Esophagus squamous epithelium (tissue), 5 donors: Measurements from ENCODE around the gene NCSTN. TPM values are rescaled to one million over a fixed set of nuclear protein-coding genes. Genes with fewer than 3 reads are reported as not detected.

Source experiments
- DNase-seq: peaks from one replicate; lab custom pipeline; 2025; lab: John Stamatoyannopoulos, UW
- H3K27ac ChIP-seq, 4 donors: fragments of 200-600 bp; sonication (generic); one replicate each; pipeline ENCODE4 v1.5.1; 2016 to 2019; ENCODE audit warnings: mild to moderate bottlenecking in 1 of 4
- H3K27me3 ChIP-seq, 4 donors: fragments of 200-600 bp; sonication (generic); 1 replicate in 3 of 4; 2 replicates in 1 of 4; pipeline versions ENCODE4 v1.5.1 to v1.6.0; 2017 to 2021; ENCODE audit warnings: antibody characterized with exemption in 1 of 4
- H3K36me3 ChIP-seq, 3 donors: fragments of 200-600 bp; sonication (generic); one replicate each; pipeline ENCODE4 v1.5.1; 2016 to 2019
- H3K4me1 ChIP-seq, 3 donors: fragments of 200-600 bp; sonication (generic); one replicate each; pipeline ENCODE4 v1.5.1; 2017 to 2019
- H3K4me3 ChIP-seq, 4 donors: fragments of 200-600 bp; sonication (generic); 1 replicate in 3 of 4; 2 replicates in 1 of 4; pipeline ENCODE4 v1.5.1; 2016 to 2019; ENCODE audit warnings: mild to moderate bottlenecking in 2 of 4, moderate library complexity in 1 of 4
- H3K9me3 ChIP-seq, 3 donors: fragments of 200-600 bp; sonication (generic); one replicate each; pipeline ENCODE4 v1.5.1; 2016 to 2019
- CTCF ChIP-seq, 6 experiments: fragments of 450-650 bp in 4 of 6; fragments of 200-600 bp in 2 of 6; sonication (generic) in 2 of 6; IDR thresholded peaks; one replicate each; pipeline ENCODE4 v1.5.1; 2016 to 2019; ENCODE audit warnings: antibody characterized with exemption in 6 of 6, mild to moderate bottlenecking in 4 of 6, moderate library complexity in 4 of 6
- POLR2A ChIP-seq, 4 donors: fragments of 450-650 bp; IDR thresholded peaks; one replicate each; pipeline ENCODE4 v1.6.1; 2017; ENCODE audit warnings: antibody characterized with exemption in 4 of 4, mild to moderate bottlenecking in 4 of 4, moderate library complexity in 3 of 4
- WGBS, 2 donors: methylation state at CpG; one replicate each; pipeline ENCODE4 v1.1.5; 2018; 5-methylcytosine and 5-hydroxymethylcytosine counted together
- intact Hi-C: fragments of 100-400 bp; cut with DNase I; formaldehyde crosslinking; loops from one replicate; pipeline ENCODE4 v1.15.0; 2022
- total RNA-seq, 4 donors: library from RNA; depleted of rRNA; stranded (reverse); fragments of >200 nt; gene quantifications; one replicate each; pipeline ENCODE4 v1.1.0, GENCODE V29; 2016
- donor health status: DM: yes; HTN: yes; CAD: no.

The NCSTN gene
- total RNA-seq, 4 donors from 2014 or later: 40.2 to 57.6 (median 49.8) TPM

DNA sequence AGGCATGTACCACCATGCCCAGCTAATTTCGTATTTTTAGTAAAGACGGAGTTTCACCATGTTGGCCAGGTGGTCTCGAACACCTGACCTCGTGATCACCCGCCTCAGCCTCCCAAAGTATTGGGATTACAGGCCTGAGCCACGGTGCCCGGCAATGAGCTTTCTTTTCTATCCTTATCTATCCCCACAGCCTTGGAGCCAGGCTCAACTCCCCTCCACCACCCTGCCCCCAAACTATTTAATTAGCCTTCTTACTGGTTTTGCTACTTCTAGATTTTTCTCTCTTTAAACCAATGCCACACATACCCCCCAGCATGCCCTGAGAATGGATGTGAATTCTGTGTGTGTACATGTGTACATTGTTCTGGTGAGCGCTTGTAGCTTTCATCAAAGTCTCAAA is 51.5 kb downstream of the NCSTN start:
- no peak for TF ChIP-seq CTCF (IDR thresholded peaks at IDR 0.05)
- no peak for TF ChIP-seq POLR2A (IDR thresholded peaks at IDR 0.05)
- no peak overlapping the region for H3K4me3 ChIP-seq
- no peaks in the 10 kb centered on the region for H3K27me3 ChIP-seq
- no peak for DNase-seq
- intact Hi-C loops: no loop called here
- H3K4me1 ChIP-seq: peaks cover 4 to 13% (median 6%) of the 10 kb centered on the region in 3 donors
- WGBS, 2 donors: 92 to 93% methylated on average over 8 of the region's 8 CpGs
- H3K36me3 ChIP-seq: peaks cover 0 to 7% (median 0%) of the 10 kb centered on the region in 3 donors
- H3K27ac ChIP-seq: no peak overlapping the region
- no peaks in the 10 kb centered on the region for H3K9me3 ChIP-seq

- H3K27me3 ChIP-seq: peaks cover 0 to 17% (median 0%) of the 10 kb centered on the region in 4 donors
- TF ChIP-seq POLR2A (IDR thresholded peaks at IDR 0.05): no peak
- H3K27ac ChIP-seq: no peak overlapping the region
- H3K4me1 ChIP-seq: peaks cover 5 to 43% (median 17%) of the 10 kb centered on the region in 3 donors
- intact Hi-C loops: no loop called here
- H3K4me3 ChIP-seq: no peak overlapping the region
- H3K36me3 ChIP-seq: no peaks in the 10 kb centered on the region
- no peaks in the 10 kb centered on the region for H3K9me3 ChIP-seq
- 71 to 80% methylated on average over 1 of the region's 1 CpG for WGBS, 2 donors
- no peak for DNase-seq
Observed at GRCh38 chr1:160397651-160398050, 54.5 kb downstream of the NCSTN start.

DNA sequence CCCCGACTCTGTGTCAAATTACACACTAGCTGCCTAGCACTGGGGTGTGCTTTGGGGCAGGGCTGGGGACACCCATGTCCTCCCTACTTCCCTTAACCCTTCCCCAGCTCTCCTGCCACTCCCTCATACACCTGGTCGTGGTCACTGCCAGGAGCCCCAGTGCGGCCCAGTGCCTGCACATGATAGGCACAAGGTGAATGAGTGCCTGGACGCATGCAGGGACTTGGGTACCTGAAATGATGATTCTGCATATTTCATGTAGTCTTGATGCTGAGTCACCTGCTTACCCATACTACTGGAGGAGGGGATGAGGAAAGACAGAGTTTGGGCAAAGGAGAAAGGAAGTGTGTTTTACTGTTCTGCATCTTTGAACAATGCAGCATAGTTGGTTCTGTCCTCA is 55.6 kb downstream of the NCSTN start:
- peaks cover 0 to 17% (median 0%) of the 10 kb centered on the region in 4 donors for H3K27me3 ChIP-seq
- intact Hi-C loops: no loop called here
- TF ChIP-seq CTCF (IDR thresholded peaks at IDR 0.05) (no peak), POLR2A (IDR thresholded peaks at IDR 0.05) (no peak)
- 45 to 63% methylated on average over 2 to 4 of the region's 4 CpGs for WGBS, 2 donors
- no peak overlapping the region for H3K4me3 ChIP-seq
- peaks cover 5 to 54% (median 29%) of the 10 kb centered on the region in 3 donors for H3K4me1 ChIP-seq
- peak overlapping the region in 2 of 4 donors; percentile 33 to 86 for H3K27ac ChIP-seq
- no peaks in the 10 kb centered on the region for H3K9me3 ChIP-seq
- DNase-seq: no peak
- H3K36me3 ChIP-seq: no peaks in the 10 kb centered on the region

- DNase-seq: no peak
- H3K4me1 ChIP-seq: peaks cover 5 to 63% (median 38%) of the 10 kb centered on the region in 3 donors
- intact Hi-C loops: no loop called here
- peak overlapping the region; percentile 62 to 86 (median 84) for H3K27ac ChIP-seq
- H3K9me3 ChIP-seq: no peaks in the 10 kb centered on the region
- 18 to 33% methylated on average over 4 to 17 of the region's 17 CpGs for WGBS, 2 donors
- peak overlapping the region; percentile 51 to 90 (median 78) for H3K4me3 ChIP-seq
- H3K27me3 ChIP-seq: peaks cover 0 to 17% (median 0%) of the 10 kb centered on the region in 4 donors
- no peaks in the 10 kb centered on the region for H3K36me3 ChIP-seq
- TF ChIP-seq POLR2A (IDR thresholded peaks at IDR 0.05) (no peak), CTCF (IDR thresholded peaks at IDR 0.05) (no peak)
Observed at GRCh38 chr1:160399544-160400222, 56.5 kb downstream of the NCSTN start.

DNA sequence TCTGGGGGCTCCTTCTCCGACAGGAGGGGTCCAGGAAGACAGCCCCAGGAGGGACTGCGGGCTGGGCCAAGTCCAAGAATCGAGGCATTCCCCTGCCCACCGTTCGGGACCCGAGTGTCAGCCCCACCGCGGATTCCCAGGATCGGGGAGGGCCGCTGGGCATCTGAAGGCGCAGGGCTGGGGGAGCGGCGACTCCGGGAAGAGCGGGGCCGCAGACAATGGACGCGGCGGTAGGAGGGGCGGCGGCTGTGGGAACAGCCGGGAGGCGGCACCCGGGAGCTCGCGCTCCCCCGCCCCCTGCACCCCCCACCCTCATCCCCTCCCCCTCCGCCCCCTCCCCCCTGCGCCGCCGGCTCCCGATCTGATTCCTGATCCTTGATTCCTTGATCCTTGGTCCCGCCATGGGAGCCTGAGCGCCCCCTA is 57.1 kb downstream of the NCSTN start, which contains the start of gene VANGL2:
TSS of gene VANGL2 (plus strand) at position 342 of the 423 bp plus-strand sequence. CDS start 15,274 bp downstream, outside the sequence.
- peak within 1 kb of the TSS; percentile 62 to 86 (median 84) for H3K27ac ChIP-seq
- no peaks in the 10 kb centered on the region for H3K9me3 ChIP-seq
- 5 to 10% methylated on average over 2 to 4 of the region's 34 CpGs for WGBS, 2 donors
- H3K4me3 ChIP-seq: peak within 1 kb of the TSS; percentile 51 to 90 (median 78)
- no peaks in the 10 kb centered on the region for H3K36me3 ChIP-seq
- H3K27me3 ChIP-seq: peaks cover 0 to 17% (median 0%) of the 10 kb centered on the region in 4 donors
- DNase-seq: no peak
- TF ChIP-seq POLR2A (IDR thresholded peaks at IDR 0.05) (no peak), CTCF (IDR thresholded peaks at IDR 0.05) (peak in 1 of 6 experiments; percentile 17)
- intact Hi-C loops: no loop called here
- H3K4me1 ChIP-seq: peaks cover 5 to 68% (median 43%) of the 10 kb centered on the region in 3 donors
